KBM-7 (cell line): Measurements from ENCODE around the gene AP4M1.
A peak's percentile ranks its signal among the peaks of the same experiment; 100 is the strongest.

Experiments used
- DNase-seq: peaks from one replicate; pipeline ENCODE4 v3.0.0-alpha.2; 2015
- in situ Hi-C: fragments of 300-500 bp; cut with MboI; formaldehyde crosslinking; loops from 2 replicates; pipeline ENCODE4 v1.14.3; 2020; ENCODE audit warnings: low sequenced_read_pairs, low pct_unique_long_range_greater_than_20kb, mixed read lengths

Gene AP4M1

DNA sequence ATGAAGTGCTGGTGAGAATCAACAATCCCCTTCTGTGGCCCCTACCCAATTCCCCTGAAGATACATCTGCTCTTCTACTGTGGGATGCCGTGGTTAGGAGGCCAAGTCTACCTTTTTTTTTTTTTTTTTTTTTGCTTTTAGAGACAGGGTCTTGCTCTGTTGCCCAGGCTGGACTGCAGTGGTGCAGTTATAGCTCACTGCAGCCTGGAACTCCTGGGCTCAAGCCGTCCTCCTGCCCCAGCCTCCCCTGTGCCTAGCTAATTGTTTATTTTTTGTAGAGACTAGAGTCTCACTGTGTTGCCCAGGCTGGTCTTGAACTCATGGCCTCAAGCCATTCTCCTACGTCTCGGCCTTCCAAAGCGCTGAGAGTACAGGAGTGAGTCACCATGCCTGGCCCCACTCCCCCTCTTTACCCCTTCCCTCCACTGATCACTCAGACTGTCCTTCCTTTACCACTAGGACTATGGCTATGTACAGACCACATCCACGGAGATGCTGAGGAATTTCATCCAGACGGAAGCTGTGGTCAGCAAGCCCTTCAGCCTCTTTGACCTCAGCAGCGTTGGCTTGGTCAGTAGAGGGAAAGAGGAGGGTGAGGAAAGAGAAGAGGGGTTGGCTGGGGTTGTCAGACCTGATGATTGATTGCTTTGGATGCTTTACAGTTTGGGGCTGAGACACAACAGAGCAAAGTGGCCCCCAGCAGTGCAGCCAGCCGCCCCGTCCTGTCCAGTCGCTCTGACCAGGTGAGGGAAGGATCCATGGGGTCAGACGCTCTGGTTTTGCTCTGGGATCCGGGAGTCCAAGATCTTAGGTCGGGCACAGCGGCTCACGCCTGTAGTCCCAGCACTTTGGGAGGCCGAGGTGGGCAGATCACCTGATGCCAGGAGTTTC, 1.8 kb downstream of the AP4M1 start:
- DNase-seq = no peak
- in situ Hi-C loops = no loop called here

DNA sequence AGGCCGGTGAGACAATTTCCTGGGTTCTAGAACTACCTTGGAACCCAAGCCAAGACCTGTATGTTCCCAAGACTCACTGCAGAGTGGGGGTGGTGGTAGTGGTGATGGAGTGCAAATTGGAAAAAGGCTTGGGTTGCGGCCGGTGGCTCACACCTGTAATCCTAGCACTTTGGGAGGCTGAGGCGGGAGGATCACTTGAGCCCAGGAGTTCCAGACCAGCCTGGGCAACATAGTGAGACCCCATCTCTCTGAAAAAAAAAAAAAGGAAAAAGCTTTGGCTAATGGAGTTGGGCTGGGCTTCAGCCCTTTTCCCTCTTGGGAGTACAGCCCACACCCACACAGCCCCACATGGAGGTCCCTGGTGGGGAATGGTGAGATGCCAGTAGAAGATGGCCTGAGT, 4.1 kb downstream of the AP4M1 start:
- in situ Hi-C loops = no loop called here
- no peak for DNase-seq

DNA sequence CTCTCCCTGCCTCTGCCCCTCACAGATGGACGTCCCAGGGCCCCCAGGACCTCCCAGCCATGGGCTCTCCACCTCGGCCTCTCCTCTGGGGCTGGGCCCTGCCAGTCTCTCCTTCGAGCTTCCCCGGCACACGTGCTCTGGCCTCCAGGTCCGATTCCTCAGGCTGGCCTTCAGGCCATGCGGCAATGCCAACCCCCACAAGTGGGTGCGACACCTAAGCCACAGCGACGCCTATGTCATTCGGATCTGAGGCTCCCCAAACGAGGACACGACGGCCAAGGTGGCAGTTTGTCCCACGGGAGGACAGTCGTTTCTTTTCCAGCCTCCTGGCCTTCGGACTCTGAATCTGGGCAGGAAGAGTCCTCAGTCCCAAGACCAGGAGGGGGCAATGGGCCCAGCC, 5.2 kb downstream of the AP4M1 start:
- DNase-seq = no peak
- in situ Hi-C loops = no loop called here

DNA sequence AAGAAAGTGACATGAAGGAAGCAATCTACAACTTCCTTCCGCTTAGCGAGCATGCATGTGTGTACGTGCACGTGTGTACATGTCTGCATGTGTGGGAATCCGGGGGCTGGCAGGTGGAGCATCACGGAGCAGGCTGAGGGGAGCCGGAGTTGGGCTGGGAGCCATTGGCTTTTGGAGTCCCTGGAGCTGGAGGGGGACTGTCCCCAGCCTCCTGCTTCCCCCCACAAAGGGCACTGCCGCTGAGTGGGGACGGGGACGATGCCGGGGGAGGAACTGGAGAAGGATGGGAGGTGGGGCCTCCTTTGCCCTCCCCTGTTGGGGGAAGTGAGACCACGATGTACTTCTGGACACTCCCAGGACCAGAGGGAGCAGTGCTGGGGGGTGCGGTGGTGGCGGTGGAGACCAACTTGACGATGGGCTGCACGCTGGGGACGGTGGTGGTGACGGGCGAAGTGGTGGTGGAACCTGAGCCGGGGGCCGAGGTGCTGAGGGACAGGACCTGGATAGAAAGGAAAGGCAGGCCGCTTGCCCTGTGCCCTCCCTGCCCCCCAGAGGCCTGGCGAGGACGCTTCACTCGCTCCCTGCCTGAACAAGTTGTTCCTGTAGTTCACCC, 5.8 kb downstream of the AP4M1 start:
- in situ Hi-C loops = no loop called here
- DNase-seq = no peak

DNA sequence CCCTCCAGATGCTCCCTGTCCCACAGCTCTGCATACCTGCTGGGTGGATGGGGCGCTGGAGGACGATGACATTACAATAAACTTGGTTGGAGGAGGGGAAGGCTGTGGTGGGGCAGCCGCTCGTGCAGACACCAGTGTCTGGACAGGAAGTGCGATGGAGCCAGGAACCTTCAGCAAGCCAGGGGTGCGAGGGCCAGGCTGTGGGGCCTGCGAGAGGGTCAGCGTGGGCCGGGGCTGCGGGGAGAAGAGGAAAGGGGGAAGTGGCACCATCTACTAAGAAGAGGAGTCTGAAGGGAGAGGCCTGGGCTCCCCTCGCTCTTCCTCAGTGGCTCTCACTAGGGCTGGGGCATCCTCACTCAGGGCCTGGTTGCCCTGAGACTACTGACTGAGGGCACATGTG, 6.4 kb downstream of the AP4M1 start:
- DNase-seq = no peak
- in situ Hi-C loops = no loop called here

DNA sequence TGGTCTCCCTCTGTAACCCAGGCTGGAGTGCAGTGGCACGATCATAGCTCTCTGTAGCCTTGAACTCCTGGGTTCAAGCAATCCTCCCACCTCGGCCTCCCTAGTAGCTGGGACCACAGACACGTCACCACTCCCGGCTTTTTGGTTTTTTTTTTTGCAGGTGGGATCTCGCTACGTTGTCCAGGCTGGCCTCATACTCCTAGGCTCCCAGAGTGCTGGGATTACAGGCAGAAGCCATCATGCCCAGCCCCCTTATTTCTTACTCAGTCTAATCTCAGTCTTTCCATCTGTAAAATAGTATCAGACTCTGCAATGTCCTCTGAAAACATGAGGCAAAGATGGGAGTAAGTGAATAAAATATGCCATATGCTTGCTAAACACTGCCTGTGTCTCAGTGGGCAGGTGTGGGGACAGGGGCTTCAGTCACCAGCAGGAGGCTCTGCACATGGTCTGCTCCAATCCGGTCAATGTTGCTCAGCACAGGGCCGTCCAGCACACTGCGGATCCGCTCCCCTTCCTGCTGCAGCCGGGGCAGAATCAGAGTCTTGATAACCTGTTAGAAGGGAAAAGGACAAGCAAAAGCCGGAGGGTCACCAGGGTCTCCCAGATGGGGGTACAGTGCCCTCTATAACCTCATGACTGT, 8.2 kb downstream of the AP4M1 start:
- no peak for DNase-seq
- in situ Hi-C loops = no loop called here

DNA sequence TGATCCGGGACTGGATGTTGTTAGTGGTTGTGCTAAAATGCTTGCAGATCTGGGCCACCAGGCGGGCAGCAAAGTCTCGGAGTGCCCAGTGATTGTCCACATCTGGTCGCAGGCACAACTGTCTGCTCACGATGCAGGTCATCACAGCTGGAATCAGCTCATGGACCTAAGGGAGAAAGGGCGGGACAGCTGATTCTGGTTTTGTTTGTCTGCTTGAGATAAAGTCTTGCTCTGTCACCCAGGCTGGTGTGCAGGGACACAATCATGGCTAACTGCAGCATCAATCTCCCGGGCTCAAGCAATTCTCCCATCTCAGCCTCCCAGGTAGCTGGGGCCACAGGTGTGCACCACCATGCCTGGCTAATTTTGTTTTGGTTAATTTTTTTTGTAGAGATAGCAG, 9.7 kb downstream of the AP4M1 start:
- in situ Hi-C loops = no loop called here
- DNase-seq = no peak

DNA sequence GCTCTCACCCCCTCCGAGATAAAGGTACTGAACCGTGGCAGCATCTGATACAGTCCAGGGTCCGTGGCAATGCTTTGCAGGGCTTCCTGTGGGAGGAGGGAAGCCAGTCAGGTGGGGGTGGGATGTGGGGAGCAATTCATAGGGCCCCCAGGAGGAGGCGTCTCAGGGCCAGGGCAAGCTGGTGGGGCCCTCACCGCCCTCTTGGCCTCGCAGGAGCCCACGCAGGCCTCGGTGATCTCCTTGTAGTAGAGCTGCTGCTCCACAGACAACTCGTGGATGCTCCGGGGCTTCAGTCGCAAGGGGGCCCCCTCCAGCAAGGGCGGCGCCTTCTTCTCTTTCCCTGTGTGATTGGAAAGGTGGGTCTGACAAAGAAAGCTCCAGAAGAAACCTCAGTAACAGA, 10.5 kb downstream of the AP4M1 start:
- in situ Hi-C loops = no loop called here
- no peak for DNase-seq

DNA sequence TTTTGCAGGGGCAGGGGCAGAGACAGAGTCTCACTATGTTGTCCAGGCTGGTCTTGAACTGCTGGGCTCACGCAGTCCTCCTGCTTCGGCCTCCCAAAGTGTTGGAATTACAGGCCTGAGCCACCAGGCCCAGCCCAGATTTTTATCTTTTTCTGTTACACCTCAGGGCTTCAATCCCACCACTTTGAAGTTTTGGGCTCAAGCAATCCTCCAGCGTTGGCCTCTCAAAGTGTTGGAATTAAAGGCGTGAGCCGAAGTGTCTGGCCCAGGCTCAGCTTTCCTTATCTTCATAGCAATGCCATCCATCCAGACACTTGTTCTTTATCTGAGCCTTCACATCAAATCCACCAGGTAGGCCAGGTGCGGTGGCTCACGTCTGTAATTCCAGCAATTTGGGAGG, 13.6 kb downstream of the AP4M1 start:
- in situ Hi-C loops = no loop called here
- no peak for DNase-seq

DNA sequence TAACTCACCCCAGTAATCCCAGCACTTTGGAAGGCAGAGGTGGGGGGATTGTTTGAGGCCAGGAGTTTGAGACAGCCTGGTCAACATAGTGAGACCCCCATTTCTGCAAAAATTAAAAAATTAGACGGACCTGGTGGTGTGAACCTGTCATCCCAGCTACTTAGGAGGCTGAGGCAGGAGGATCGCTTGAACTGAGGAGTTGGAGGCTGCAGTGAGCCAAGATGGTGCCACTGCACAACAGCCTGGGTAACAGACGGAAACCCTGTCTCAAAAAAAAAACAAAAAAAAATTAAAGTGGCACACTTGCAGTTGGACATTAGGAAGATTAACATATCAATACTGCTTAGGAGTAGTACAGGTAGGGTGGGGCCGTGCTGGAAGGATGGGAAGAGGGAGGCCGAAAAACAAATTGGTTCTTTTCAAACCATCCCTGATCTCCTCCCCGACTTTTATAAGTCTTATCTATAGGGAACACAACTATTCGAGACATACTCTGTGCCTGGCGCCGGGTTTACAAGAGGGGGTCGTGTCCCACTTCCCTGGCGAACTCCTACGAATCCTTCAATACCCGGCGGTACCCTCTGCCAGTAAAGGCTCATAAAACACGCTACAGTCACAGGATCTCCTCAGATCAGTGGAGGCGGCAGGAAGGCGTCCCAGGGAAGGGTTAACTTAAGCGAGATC, 17.1 kb downstream of the AP4M1 start:
- in situ Hi-C loops = no loop called here
- no peak for DNase-seq

DNA sequence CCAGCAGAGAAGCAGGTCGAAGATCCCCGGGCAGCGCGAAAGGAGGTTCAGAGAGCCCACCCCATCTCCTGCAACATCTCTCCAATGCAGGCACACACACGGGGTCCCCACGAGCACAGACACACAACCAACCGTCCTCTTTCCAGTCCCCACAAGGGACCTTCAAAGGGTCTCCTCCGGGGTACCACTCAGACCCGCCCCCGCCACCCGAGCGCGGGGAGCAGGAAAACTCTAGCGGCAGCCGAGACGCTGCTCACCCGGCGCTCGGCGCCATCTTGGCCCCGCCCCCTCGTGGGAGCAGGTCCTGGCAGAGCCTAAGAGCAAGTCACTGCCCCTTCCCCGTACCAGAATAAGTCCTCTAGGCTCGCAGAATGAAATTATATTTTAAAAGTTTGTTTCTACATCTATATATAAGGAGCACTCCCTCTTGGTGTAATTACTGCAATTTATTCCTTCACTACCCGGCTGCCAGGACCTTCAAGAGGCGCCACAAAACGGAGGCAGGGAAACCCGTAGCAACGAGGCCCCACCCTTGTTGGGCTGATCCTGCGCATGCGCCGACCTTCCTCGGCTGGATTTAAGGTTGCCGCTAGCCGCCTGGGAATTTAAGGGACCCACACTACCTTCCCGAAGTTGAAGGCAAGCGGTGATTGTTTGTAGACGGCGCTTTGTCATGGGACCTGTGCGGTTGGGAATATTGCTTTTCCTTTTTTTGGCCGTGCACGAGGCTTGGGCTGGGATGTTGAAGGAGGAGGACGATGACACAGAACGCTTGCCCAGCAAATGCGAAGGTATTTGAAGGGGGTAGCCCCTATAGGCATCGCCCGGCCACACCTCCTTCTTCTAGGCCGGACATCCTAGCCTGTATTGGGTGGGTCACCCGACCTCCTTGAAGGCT, 17.9 kb downstream of the AP4M1 start, which contains the start of the genes CNPY4 and TAF6:
TSS of gene CNPY4 (plus strand) at position 563 of the 898 bp plus-strand sequence. CDS start at position 674, 111 bp downstream.
TSS of gene TAF6 (minus strand) at position 287 of the 898 bp plus-strand sequence. CDS start 5,149 bp downstream, outside the sequence.
- peak; percentile 96 for DNase-seq
- in situ Hi-C loops = no loop called here

DNA sequence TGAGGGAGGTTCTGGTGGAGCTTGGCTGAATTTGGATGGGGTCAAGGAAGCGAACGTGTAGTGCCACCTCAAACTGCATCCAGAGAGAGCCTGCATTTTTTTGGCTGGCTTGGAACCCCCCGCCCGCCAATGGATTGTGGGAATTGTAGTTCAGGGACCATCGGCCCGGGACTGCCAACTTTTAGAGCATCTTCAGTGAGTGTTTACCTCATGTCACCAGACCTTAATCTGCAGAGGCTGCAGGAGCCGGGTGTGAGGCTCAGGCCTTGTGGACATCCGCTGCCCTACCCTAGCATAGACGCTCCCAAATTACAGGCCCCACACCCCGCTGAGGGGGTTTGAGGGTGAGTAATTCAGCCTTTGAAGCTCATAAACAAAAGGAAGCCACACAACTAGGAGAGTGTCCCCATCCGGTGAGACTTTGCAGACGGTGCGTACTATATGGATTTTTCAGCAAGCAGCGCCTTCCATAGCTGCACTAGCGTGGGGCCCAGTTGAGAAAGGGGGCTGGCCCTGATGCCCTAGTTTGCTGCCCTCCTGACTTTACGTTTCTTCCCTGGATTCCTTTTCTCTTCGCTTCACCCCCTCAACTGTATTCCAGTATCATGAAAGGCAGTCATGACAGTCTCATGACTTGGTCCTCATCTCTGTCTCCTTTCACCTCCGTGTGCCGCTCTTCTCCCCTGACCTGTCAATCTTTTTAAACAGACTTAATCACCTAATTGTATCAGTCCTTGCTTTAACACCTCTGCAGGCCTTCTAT, 18.7 kb downstream of the AP4M1 start:
- in situ Hi-C loops = no loop called here
- DNase-seq = peak; percentile 74

DNA sequence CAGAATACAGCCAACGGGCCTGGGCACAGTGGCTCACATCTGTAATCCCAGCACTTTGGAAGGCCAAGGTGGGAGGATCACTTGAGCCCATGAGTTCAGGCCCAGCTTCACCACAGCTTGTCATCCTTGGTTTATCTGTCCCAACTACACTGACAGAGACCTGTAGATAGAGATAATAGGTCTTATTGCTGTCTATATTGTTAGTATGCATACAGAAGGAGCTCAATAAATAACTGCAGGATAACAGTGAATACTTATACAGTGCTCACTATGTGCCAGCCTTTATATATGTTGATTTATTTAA, 19.2 kb downstream of the AP4M1 start:
- in situ Hi-C loops = no loop called here
- no peak for DNase-seq

DNA sequence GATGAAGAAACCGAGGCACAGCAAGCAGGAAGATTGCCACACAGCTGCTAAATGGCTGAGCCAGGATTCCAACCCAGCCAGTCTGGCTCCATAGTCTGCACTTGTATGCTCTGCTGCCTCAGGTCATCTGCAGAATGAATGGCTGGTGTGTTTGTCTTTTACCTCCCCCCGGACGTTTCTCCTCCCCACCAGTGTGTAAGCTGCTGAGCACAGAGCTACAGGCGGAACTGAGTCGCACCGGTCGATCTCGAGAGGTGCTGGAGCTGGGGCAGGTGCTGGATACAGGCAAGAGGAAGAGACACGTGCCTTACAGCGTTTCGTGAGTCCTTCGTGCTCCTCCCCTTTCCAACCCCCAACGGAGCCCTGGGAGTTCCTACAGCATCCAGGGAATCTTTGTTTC, 20.6 kb downstream of the AP4M1 start:
- in situ Hi-C loops = no loop called here
- DNase-seq = no peak

DNA sequence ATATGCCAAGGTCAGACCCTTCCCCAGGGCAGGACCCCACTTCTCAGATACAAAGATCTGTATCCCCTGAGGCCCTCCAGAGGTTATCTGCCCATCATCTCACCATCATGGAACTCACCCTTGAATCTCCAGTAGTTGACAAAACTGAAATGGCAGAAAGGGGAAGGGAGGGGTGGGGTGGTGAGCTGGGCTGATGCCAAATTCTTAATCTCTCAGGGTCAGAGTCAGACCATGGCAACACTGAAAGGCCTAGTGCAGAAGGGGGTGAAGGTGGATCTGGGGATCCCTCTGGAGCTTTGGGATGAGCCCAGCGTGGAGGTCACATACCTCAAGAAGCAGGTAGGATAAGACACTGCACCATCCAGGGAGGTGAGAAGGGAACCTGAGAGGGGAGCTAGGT, 21.1 kb downstream of the AP4M1 start:
- in situ Hi-C loops = no loop called here

DNA sequence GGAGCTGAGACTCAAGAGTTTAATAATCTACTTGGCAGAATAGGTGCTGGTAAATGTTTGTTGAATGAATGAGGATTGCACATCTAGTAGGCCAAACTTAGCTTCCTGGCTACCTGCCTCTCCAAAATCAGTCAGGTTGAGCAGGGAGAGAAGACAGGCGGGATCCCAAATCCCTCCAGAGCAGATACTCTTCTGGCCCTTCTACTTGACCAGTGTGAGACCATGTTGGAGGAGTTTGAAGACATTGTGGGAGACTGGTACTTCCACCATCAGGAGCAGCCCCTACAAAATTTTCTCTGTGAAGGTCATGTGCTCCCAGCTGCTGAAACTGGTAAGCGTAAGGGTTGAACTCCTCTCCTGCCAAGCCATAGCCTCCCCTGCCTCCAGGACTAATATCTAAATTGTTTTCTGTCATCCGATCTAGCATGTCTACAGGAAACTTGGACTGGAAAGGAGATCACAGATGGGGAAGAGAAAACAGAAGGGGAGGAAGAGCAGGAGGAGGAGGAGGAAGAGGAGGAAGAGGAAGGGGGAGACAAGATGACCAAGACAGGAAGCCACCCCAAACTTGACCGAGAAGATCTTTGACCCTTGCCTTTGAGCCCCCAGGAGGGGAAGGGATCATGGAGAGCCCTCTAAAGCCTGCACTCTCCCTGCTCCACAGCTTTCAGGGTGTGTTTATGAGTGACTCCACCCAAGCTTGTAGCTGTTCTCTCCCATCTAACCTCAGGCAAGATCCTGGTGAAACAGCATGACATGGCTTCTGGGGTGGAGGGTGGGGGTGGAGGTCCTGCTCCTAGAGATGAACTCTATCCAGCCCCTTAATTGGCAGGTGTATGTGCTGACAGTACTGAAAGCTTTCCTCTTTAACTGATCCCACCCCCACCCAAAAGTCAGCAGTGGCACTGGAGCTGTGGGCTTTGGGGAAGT, 23.1 kb downstream of the AP4M1 start:
- peak; percentile 17 for DNase-seq
- in situ Hi-C loops = no loop called here

More for the DNA sequence above, 21.1 kb downstream of the AP4M1 start:
- no peak for DNase-seq
